Esophagus muscularis mucosa (tissue), 4 donors: ENCODE measurements around the gene JTB. TPM values are rescaled to one million over a fixed set of nuclear protein-coding genes. Genes with fewer than 3 reads are reported as not detected.

Experiments
- DNase-seq: peaks from one replicate; pipeline ENCODE4 v3.0.0-alpha.2; 2017; ENCODE audit errors: extremely low spot score
- H3K27ac ChIP-seq, 4 donors: fragments of 200-600 bp; sonication (generic); replicated peaks in 1 of 4; 1 replicate in 3 of 4; 2 replicates in 1 of 4; pipeline ENCODE4 v1.5.1; 2016 to 2019; ENCODE audit warnings: mild to moderate bottlenecking in 1 of 4
- H3K27me3 ChIP-seq, 4 donors: fragments of 200-600 bp; sonication (generic); one replicate each; pipeline versions ENCODE4 v1.5.1 to v1.6.0; 2016 to 2019
- H3K36me3 ChIP-seq, 4 donors: fragments of 200-600 bp; sonication (generic); one replicate each; pipeline ENCODE4 v1.5.1; 2016 to 2019
- H3K4me1 ChIP-seq, 4 donors: fragments of 200-600 bp; sonication (generic); one replicate each; pipeline ENCODE4 v1.5.1; 2016 to 2019
- H3K4me3 ChIP-seq, 4 donors: fragments of 200-600 bp; sonication (generic); 1 replicate in 2 of 4; 2 replicates in 2 of 4; pipeline ENCODE4 v1.5.1; 2016 to 2019; ENCODE audit warnings: mild to moderate bottlenecking in 4 of 4, moderate library complexity in 1 of 4
- H3K9me3 ChIP-seq, 4 donors: fragments of 200-600 bp; sonication (generic); 1 replicate in 3 of 4; 2 replicates in 1 of 4; pipeline ENCODE4 v1.5.1; 2016 to 2019
- EP300 ChIP-seq: sonication (generic); formaldehyde crosslinking; IDR thresholded peaks from one replicate; pipeline ENCODE4 v1.6.1; 2017; ENCODE audit warnings: antibody characterized with exemption
- POLR2A ChIP-seq: fragments of 450-650 bp; IDR thresholded peaks from one replicate; pipeline ENCODE4 v1.6.1; 2017; ENCODE audit warnings: antibody characterized with exemption, moderate library complexity, mild to moderate bottlenecking, low read depth
- POLR2AphosphoS5 ChIP-seq, 2 donors: sonication (generic); formaldehyde crosslinking; IDR thresholded peaks; one replicate each; pipeline ENCODE4 v1.6.1; 2017; ENCODE audit warnings: antibody characterized with exemption in 2 of 2
- WGBS: methylation state at CpG from one replicate; pipeline ENCODE4 v1.1.5; 2018; 5-methylcytosine and 5-hydroxymethylcytosine counted together
- intact Hi-C: fragments of 100-400 bp; cut with DNase I; formaldehyde crosslinking; loops from one replicate; pipeline ENCODE4 v1.15.1; 2023
- total RNA-seq, 4 donors: library from RNA; depleted of rRNA; stranded (reverse); fragments of >200 nt; gene quantifications; one replicate each; pipeline versions ENCODE4 v1.1.0 to v1.2.1, GENCODE V29; 2016
- TF ChIP-seq, protein P1 (sequence below), 3 experiments: fragments of 200-600 bp in 2 of 3; fragments of 450-650 bp in 1 of 3; sonication (generic) in 2 of 3; IDR thresholded peaks; one replicate each; pipeline ENCODE4 v1.5.1; 2017 to 2019; ENCODE audit warnings: antibody characterized with exemption in 3 of 3, mild to moderate bottlenecking in 2 of 3, moderate library complexity in 1 of 3

Gene JTB
- total RNA-seq, 4 donors from 2014 or later = 175 to 238 (median 216) TPM

DNA sequence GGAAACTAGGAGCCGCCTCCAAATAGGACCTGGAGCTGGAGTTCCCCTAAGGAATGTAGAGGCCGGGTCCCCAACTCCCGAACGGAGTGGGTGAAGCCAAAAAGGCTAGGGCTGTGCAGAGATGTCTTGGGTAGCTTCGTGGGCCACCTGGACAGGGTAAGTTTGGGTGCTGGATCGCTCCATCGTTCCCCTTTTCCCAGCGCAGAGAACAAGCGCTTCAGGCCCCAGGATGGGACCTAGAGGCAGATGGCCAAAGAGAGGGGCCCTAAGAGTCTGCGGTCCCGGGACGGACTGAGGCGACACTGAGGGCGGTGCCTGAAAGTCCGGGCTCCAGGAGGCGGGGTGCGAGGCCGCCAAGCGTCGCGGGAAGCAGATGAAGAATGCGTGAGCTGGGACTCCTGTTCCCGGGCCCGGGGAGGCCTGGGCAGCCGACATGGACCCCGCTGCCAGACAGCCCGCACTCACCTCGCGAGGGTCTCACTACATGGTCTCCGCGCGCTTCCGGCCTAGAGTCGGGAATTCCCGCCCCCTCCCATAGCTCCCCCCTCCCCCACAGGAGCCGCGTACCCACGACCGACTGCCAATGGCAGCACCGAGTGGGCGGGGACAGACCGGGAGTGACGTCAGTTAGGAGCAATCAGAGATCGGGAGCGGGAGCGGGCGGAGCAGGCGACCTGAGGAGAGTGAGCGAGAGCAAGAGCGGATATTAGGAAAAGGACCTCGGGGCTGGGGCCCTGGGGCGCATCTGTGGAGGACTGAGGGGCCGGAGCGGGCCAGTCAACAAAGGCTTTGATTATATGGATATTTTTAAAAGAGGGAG is 14.2 kb downstream of the JTB start, which contains the start of gene SLC39A1:
Gene SLC39A1 (minus strand): TSS at position 508 of the 820 bp plus-strand sequence. CDS start 822 bp downstream, outside the sequence.
- intact Hi-C loops = no loop called here
- H3K4me3 ChIP-seq = peak within 1 kb of the TSS; percentile 68 to 92 (median 74)
- H3K36me3 ChIP-seq = peaks cover 0 to 21% (median 19%) of the 10 kb centered on the region in 4 donors
- TF ChIP-seq EP300 = no peak
- TF ChIP-seq POLR2A = peak; percentile 72
- TF ChIP-seq POLR2AphosphoS5 (IDR thresholded peaks at IDR 0.05) = peak; percentile 86 to 91
- TF ChIP-seq, protein P1, sequence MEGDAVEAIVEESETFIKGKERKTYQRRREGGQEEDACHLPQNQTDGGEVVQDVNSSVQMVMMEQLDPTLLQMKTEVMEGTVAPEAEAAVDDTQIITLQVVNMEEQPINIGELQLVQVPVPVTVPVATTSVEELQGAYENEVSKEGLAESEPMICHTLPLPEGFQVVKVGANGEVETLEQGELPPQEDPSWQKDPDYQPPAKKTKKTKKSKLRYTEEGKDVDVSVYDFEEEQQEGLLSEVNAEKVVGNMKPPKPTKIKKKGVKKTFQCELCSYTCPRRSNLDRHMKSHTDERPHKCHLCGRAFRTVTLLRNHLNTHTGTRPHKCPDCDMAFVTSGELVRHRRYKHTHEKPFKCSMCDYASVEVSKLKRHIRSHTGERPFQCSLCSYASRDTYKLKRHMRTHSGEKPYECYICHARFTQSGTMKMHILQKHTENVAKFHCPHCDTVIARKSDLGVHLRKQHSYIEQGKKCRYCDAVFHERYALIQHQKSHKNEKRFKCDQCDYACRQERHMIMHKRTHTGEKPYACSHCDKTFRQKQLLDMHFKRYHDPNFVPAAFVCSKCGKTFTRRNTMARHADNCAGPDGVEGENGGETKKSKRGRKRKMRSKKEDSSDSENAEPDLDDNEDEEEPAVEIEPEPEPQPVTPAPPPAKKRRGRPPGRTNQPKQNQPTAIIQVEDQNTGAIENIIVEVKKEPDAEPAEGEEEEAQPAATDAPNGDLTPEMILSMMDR (IDR thresholded peaks at IDR 0.05) = no peak
- DNase-seq = peak; percentile 100
- H3K27me3 ChIP-seq = no peaks in the 10 kb centered on the region
- H3K4me1 ChIP-seq = peaks cover 50 to 74% (median 68%) of the 10 kb centered on the region in 4 donors
- peak within 1 kb of the TSS; percentile 94 to 96 (median 95) for H3K27ac ChIP-seq
- WGBS = 2% methylated on average over 12 of the region's 54 CpGs
- no peaks in the 10 kb centered on the region for H3K9me3 ChIP-seq

GRCh38 chr1:153962088-153963029 is 15.1 kb downstream of the JTB start:
- TF ChIP-seq, protein P1 (IDR thresholded peaks at IDR 0.05) = no peak
- TF ChIP-seq POLR2AphosphoS5 (IDR thresholded peaks at IDR 0.05) = peak in 1 of 2 donors; percentile 7
- peak overlapping the region; percentile 94 to 96 (median 95) for H3K27ac ChIP-seq
- H3K36me3 ChIP-seq = peaks cover 0 to 21% (median 19%) of the 10 kb centered on the region in 4 donors
- intact Hi-C loops = no loop called here
- H3K9me3 ChIP-seq = no peaks in the 10 kb centered on the region
- H3K4me1 ChIP-seq = peaks cover 53 to 74% (median 68%) of the 10 kb centered on the region in 4 donors
- no peak for DNase-seq
- H3K27me3 ChIP-seq = no peaks in the 10 kb centered on the region
- H3K4me3 ChIP-seq = peak overlapping the region; percentile 68 to 92 (median 74)
- 40% methylated on average over 11 of the region's 16 CpGs for WGBS

DNA sequence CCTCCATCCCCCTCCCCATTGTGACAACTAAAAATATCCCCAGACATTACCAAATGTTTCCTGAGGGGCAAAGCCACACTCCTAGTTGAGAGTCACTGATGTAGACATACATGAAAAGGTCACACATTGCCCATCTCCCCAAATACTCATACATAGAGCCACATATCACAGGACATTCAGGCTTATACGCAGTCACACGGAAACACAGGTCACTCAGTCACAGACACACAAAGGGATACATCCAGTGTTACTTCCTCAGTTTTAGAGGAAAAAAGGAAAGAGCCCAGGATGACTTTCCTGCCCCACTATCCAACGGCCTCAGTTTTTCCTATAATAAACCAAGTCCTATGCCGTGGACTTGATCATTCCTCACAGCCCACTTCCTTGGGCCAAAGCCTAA is 16.1 kb downstream of the JTB start:
- TF ChIP-seq, protein P1 (IDR thresholded peaks at IDR 0.05) = no peak
- TF ChIP-seq POLR2A = no peak
- TF ChIP-seq POLR2AphosphoS5 (IDR thresholded peaks at IDR 0.05) = no peak
- no peak for TF ChIP-seq EP300
- H3K27me3 ChIP-seq = no peaks in the 10 kb centered on the region
- intact Hi-C loops = no loop called here
- peaks cover 0 to 21% (median 19%) of the 10 kb centered on the region in 4 donors for H3K36me3 ChIP-seq
- 87% methylated on average over 4 of the region's 4 CpGs for WGBS
- H3K4me1 ChIP-seq = peaks cover 61 to 78% (median 71%) of the 10 kb centered on the region in 4 donors
- peak overlapping the region; percentile 94 to 96 (median 95) for H3K27ac ChIP-seq
- DNase-seq = no peak
- no peaks in the 10 kb centered on the region for H3K9me3 ChIP-seq
- peak overlapping the region in 1 of 4 donors; percentile 92 for H3K4me3 ChIP-seq

DNA sequence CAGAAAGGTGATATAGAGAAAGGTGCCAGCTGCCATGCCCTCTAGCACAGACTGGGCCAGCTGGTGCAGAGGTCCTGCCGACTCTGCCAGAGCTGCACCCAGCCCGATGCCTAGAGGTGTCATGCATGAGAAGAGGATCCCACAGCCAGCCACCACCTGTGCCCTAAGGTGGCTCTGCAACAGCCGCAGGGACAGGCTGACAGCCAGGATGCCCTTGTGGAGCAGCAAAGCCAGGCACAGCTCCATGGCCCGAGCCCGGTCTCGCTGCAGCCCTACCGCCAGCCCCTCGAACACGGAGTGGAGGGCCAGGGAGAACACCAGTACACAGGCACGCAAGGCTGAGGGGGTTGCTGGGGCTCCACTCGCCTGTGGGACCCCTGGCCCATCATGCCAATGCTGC is 17.3 kb downstream of the JTB start:
- peak overlapping the region; percentile 91 to 96 (median 95) for H3K27ac ChIP-seq
- H3K4me1 ChIP-seq = peaks cover 65 to 78% (median 72%) of the 10 kb centered on the region in 4 donors
- no peak for TF ChIP-seq POLR2A
- no peak for TF ChIP-seq EP300
- TF ChIP-seq POLR2AphosphoS5 (IDR thresholded peaks at IDR 0.05) = no peak
- TF ChIP-seq, protein P1 (IDR thresholded peaks at IDR 0.05) = no peak
- no peaks in the 10 kb centered on the region for H3K9me3 ChIP-seq
- WGBS = 89% methylated on average over 4 of the region's 11 CpGs
- intact Hi-C loops = no loop called here
- H3K4me3 ChIP-seq = no peak overlapping the region
- no peaks in the 10 kb centered on the region for H3K27me3 ChIP-seq
- DNase-seq = no peak
- peaks cover 0 to 21% (median 19%) of the 10 kb centered on the region in 4 donors for H3K36me3 ChIP-seq
